ENCODE data around the gene MED22. TPM values are rescaled to one million over a fixed set of nuclear protein-coding genes. Genes with fewer than 3 reads are reported as not detected.
"Not testable (repeated sequence)": the region's sequence is repeated elsewhere in the genome, so short reads cannot be mapped to it uniquely, and the experiment has no call there.

Gene MED22
- total RNA-seq, 2 experiments from 2014 or later = 18.4 to 21.5 TPM

GRCh38 chr9:133341369-133342068, 6.4 kb downstream of the MED22 start:
- CTCF ChIA-PET = interaction anchor here (0.7 to 1.6 kb wide), 5 partner anchors 10 to 434 kb away, joined by 3 to 5 read pairs (median 3); partner anchors contain the start of genes SURF1 and SURF2
- intact Hi-C loops (cut with micrococcal nuclease) = no loop called here
- no peak overlapping the region for H3K27ac Mint-ChIP-seq
- no peaks in the 10 kb centered on the region for H3K9me3 Mint-ChIP-seq
- H3K4me1 Mint-ChIP-seq (ENCODE audit: low read depth) = peaks cover 27% of the 10 kb centered on the region
- peaks cover 29% of the 10 kb centered on the region for H3K36me3 Mint-ChIP-seq (ENCODE audit: low read depth)
- no peak overlapping the region for H3K4me3 Mint-ChIP-seq
- no peak for DNase-seq
- no peaks in the 10 kb centered on the region for H3K27me3 Mint-ChIP-seq (ENCODE audit: low read depth)

GRCh38 chr9:133340916-133341315, 7.0 kb downstream of the MED22 start:
- intact Hi-C loops (cut with micrococcal nuclease) = no loop called here
- Mint-ChIP-seq H3K4me1 (ENCODE audit: low read depth) (peaks cover 21% of the 10 kb centered on the region), H3K4me3 (no peak overlapping the region), H3K27me3 (ENCODE audit: low read depth) (no peaks in the 10 kb centered on the region), H3K9me3 (no peaks in the 10 kb centered on the region), H3K36me3 (ENCODE audit: low read depth) (peaks cover 28% of the 10 kb centered on the region), H3K27ac (peak overlapping the region; percentile 75)
- CTCF ChIA-PET = interaction anchor here (1.0 to 1.6 kb wide), 3 partner anchors 15 to 37 kb away, joined by 3 to 5 read pairs (median 3); partner anchors contain the start of genes SURF1 and SURF2
- no peak for DNase-seq

GRCh38 chr9:133340256-133340655, 7.7 kb downstream of the MED22 start:
- no peak for DNase-seq
- H3K36me3 Mint-ChIP-seq (ENCODE audit: low read depth) = peaks cover 33% of the 10 kb centered on the region
- H3K27ac Mint-ChIP-seq = peak overlapping the region; percentile 75
- CTCF ChIA-PET = interaction anchor here (1.1 kb wide), 1 partner anchor 15 kb away, joined by 4 read pairs; no protein-coding TSS in a partner anchor
- peaks cover 23% of the 10 kb centered on the region for H3K4me1 Mint-ChIP-seq (ENCODE audit: low read depth)
- H3K4me3 Mint-ChIP-seq = no peak overlapping the region
- no peaks in the 10 kb centered on the region for H3K9me3 Mint-ChIP-seq
- intact Hi-C loops (cut with micrococcal nuclease) = no loop called here
- no peaks in the 10 kb centered on the region for H3K27me3 Mint-ChIP-seq (ENCODE audit: low read depth)

- Mint-ChIP-seq H3K9me3 (no peaks in the 10 kb centered on the region), H3K4me3 (no peak overlapping the region), H3K27me3 (ENCODE audit: low read depth) (no peaks in the 10 kb centered on the region), H3K4me1 (ENCODE audit: low read depth) (peaks cover 28% of the 10 kb centered on the region), H3K36me3 (ENCODE audit: low read depth) (peaks cover 37% of the 10 kb centered on the region), H3K27ac (peak overlapping the region; percentile 14)
- CTCF ChIA-PET = interaction anchor here (1.1 kb wide), 1 partner anchor 16 kb away, joined by 4 read pairs; no protein-coding TSS in a partner anchor
- intact Hi-C loops (cut with micrococcal nuclease) = loop anchor here (5.0 kb wide), 1 partner anchor 148 kb away; no protein-coding TSS in a partner anchor
- no peak for DNase-seq
Measured at GRCh38 chr9:133339641-133340040, 8.3 kb downstream of the MED22 start.

GRCh38 chr9:133335924-133336811, 11.8 kb downstream of the MED22 start, which contains the start of gene SURF6:
TSS of gene SURF6 (minus strand) at chr9:133336188. CDS start at chr9:133336132, 56 bp downstream.
- Mint-ChIP-seq H3K36me3 (ENCODE audit: low read depth) (peaks cover 38% of the 10 kb centered on the region), H3K27ac (peak within 1 kb of the TSS; percentile 87), H3K27me3 (ENCODE audit: low read depth) (no peaks in the 10 kb centered on the region), H3K4me3 (peak within 1 kb of the TSS; percentile 97), H3K9me3 (no peaks in the 10 kb centered on the region), H3K4me1 (ENCODE audit: low read depth) (peaks cover 40% of the 10 kb centered on the region)
- DNase-seq = peak; percentile 95
- intact Hi-C loops (cut with micrococcal nuclease) = loop anchor here (1.0 to 5.0 kb wide), 5 partner anchors 12 to 306 kb away; partner anchors contain the start of genes GTF3C5, MED22, RPL7A and STKLD1
- CTCF ChIA-PET = interaction anchor here (1.5 kb wide), 1 partner anchor 35 kb away, joined by 5 read pairs; no protein-coding TSS in a partner anchor

GRCh38 chr9:133334888-133335287, 13.0 kb downstream of the MED22 start:
- not testable (repeated sequence) for DNase-seq; H3K9me3 Mint-ChIP-seq; H3K27me3 Mint-ChIP-seq (ENCODE audit: low read depth)
- Mint-ChIP-seq H3K36me3 (ENCODE audit: low read depth) (peaks cover 36% of the 10 kb centered on the region), H3K4me1 (ENCODE audit: low read depth) (peaks cover 34% of the 10 kb centered on the region), H3K4me3 (peak overlapping the region; percentile 97), H3K27ac (peak overlapping the region; percentile 87)
- intact Hi-C loops (cut with micrococcal nuclease) = loop anchor here (5.0 kb wide), 1 partner anchor 152 kb away; no protein-coding TSS in a partner anchor
- CTCF ChIA-PET = interaction anchor here (1.0 to 1.5 kb wide), 2 partner anchors 9 to 36 kb away, joined by 3 to 5 read pairs; no protein-coding TSS in a partner anchor

GRCh38 chr9:133334161-133334560, 13.8 kb downstream of the MED22 start:
- CTCF ChIA-PET = interaction anchor here (0.8 to 1.0 kb wide), 2 partner anchors 10 to 190 kb away, joined by 3 read pairs; no protein-coding TSS in a partner anchor
- Mint-ChIP-seq H3K4me1 (ENCODE audit: low read depth) (peaks cover 34% of the 10 kb centered on the region), H3K36me3 (ENCODE audit: low read depth) (peaks cover 31% of the 10 kb centered on the region), H3K9me3 (no peaks in the 10 kb centered on the region), H3K27ac (peak overlapping the region; percentile 65), H3K27me3 (ENCODE audit: low read depth) (no peaks in the 10 kb centered on the region), H3K4me3 (peak overlapping the region; percentile 97)
- no peak for DNase-seq
- intact Hi-C loops (cut with micrococcal nuclease) = no loop called here

- Mint-ChIP-seq H3K9me3 (no peaks in the 10 kb centered on the region), H3K36me3 (ENCODE audit: low read depth) (peaks cover 31% of the 10 kb centered on the region), H3K4me3 (peak overlapping the region; percentile 32), H3K27ac (peak overlapping the region; percentile 24), H3K4me1 (ENCODE audit: low read depth) (peaks cover 34% of the 10 kb centered on the region), H3K27me3 (ENCODE audit: low read depth) (no peaks in the 10 kb centered on the region)
- CTCF ChIA-PET = interaction anchor here (0.8 kb wide), 1 partner anchor 189 kb away, joined by 3 read pairs; no protein-coding TSS in a partner anchor
- no peak for DNase-seq
- intact Hi-C loops (cut with micrococcal nuclease) = no loop called here
Measured at GRCh38 chr9:133333566-133333965, 14.4 kb downstream of the MED22 start.

GRCh38 chr9:133333011-133333410, 14.9 kb downstream of the MED22 start:
- no peak for DNase-seq
- Mint-ChIP-seq H3K4me1 (ENCODE audit: low read depth) (peaks cover 34% of the 10 kb centered on the region), H3K9me3 (no peaks in the 10 kb centered on the region), H3K36me3 (ENCODE audit: low read depth) (peaks cover 31% of the 10 kb centered on the region), H3K27ac (no peak overlapping the region), H3K27me3 (ENCODE audit: low read depth) (no peaks in the 10 kb centered on the region), H3K4me3 (peak overlapping the region; percentile 12)
- intact Hi-C loops (cut with micrococcal nuclease) = no loop called here
- CTCF ChIA-PET = interaction anchor here (0.7 to 1.0 kb wide), 2 partner anchors 73 to 231 kb away, joined by 3 read pairs; no protein-coding TSS in a partner anchor

- DNase-seq = no peak
- Mint-ChIP-seq H3K27me3 (ENCODE audit: low read depth) (no peaks in the 10 kb centered on the region), H3K9me3 (no peaks in the 10 kb centered on the region), H3K27ac (no peak overlapping the region), H3K4me1 (ENCODE audit: low read depth) (peaks cover 32% of the 10 kb centered on the region), H3K36me3 (ENCODE audit: low read depth) (peaks cover 28% of the 10 kb centered on the region), H3K4me3 (no peak overlapping the region)
- CTCF ChIA-PET = interaction anchor here (0.7 to 1.0 kb wide), 2 partner anchors 74 to 231 kb away, joined by 3 read pairs; no protein-coding TSS in a partner anchor
- intact Hi-C loops (cut with micrococcal nuclease) = no loop called here
Measured at GRCh38 chr9:133332381-133332730, 15.6 kb downstream of the MED22 start.

- no peak for DNase-seq
- Mint-ChIP-seq H3K27me3 (ENCODE audit: low read depth) (no peaks in the 10 kb centered on the region), H3K27ac (no peak overlapping the region), H3K4me1 (ENCODE audit: low read depth) (peaks cover 28% of the 10 kb centered on the region), H3K4me3 (no peak overlapping the region), H3K9me3 (no peaks in the 10 kb centered on the region), H3K36me3 (ENCODE audit: low read depth) (peaks cover 28% of the 10 kb centered on the region)
- intact Hi-C loops (cut with micrococcal nuclease) = no loop called here
- CTCF ChIA-PET = no interaction called here
Measured at GRCh38 chr9:133331641-133332380, 16.1 kb downstream of the MED22 start.
